GM10266 (cell line): ENCODE measurements around the gene MED29.

Source experiments
- DNase-seq: peaks from one replicate; pipeline ENCODE4 v3.0.0; 2012; ENCODE audit errors: extremely low spot score
- CTCF ChIP-seq: IDR thresholded peaks from 2 replicates; pipeline ENCODE4 v1.5.1; 2012; ENCODE audit warnings: mild to moderate bottlenecking, low read depth; ENCODE audit not compliant: control insufficient read depth, insufficient read depth; ENCODE audit errors: missing control alignments

Gene MED29

DNA sequence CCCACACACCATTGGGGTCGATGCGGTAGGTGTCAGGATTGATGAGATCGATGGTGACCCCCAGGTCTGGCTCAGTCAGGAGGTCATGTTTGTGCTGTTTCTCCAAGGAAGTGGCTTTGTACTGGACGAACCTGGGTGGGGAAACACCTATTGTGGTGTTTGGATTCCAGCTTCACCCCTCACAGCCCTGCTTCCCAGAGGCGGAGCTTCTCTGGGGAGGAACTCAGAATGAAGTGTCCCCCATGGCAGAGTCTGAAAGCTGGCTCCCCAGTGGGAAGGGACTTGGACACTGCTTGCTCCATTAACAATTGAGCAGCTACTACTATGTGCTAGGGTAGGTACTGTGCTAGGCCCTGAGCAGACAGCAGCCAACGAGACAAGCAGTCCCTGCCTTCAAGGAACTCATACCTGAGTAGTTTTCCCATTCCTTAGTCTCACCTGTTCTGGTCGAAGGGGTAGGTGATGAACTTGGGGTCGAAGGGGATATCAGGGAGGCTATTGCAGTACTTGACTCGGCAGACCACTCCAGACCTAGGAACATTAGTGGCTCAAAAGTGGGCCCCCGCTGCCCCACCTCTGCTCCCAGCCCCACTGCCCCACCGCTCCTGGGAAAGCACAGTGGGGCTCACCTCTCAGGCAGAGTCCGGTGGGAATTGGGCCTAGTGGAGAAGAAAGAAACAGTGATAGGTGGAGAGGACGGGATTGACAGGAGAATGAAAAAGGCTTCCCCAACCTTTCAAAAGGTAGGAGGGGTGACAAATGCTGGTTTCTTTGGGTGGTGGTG, 1.4 kb upstream of the MED29 start:
- no peak for TF ChIP-seq CTCF
- no peak for DNase-seq

DNA sequence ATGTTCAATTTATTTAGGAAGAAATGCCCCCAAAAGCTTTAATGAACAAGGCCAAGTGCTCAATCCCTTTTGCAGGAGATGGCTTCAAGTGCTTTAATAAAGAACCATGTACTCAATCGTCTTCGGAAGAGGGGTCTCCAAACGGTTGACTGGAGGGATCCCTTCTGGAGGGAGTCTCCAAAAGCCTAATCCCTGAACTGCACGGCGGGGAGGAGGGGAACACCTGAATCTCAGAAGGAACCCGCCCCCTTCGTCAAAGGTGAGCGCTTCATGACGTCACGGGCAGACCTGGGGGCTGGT, 777 bp upstream of the MED29 start:
- no peak for DNase-seq
- TF ChIP-seq CTCF, result no peak

GRCh38 chr19:39397360-39398296, 6.5 kb downstream of the MED29 start:
- TF ChIP-seq CTCF, result peak; percentile 99
- DNase-seq, result peak; percentile 87

- no peak for DNase-seq
- no peak for TF ChIP-seq CTCF
Measured at GRCh38 chr19:39398297-39398864, 7.2 kb downstream of the MED29 start.

GRCh38 chr19:39399668-39400050, 8.5 kb downstream of the MED29 start:
- no peak for TF ChIP-seq CTCF
- DNase-seq, result no peak

DNA sequence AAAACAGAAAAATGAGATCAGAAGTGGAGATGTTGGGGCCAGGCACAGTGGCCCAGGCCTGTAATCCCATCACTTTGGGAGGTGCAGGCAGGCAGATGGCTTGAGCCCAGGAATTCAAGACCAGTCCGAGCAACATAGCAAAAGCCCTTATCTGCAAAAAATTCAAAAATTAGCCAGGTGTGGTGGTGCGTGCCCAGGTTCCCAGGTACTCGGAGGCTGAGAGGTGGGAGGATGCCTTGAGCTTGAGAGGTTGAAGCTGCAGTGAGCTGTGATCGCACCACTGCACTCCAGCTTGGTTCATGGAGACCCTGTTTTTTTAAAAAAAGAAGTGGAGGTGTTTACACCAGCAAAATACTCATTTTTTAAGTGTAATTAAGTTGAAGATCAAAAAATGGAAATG, 8.9 kb downstream of the MED29 start:
- TF ChIP-seq CTCF, result no peak
- DNase-seq, result no peak
